SK-N-SH treated with all-trans-retinoic acid at 6 μM for 48 hours (cell line): ENCODE measurements around the gene PRUNE2.

Experiments
- ATAC-seq: fragments of 200-7000 bp; cut with Tn5 transposase; 3 replicates; pipeline ENCODE4 v1.9.1; 2020; ENCODE audit warnings: mild to moderate bottlenecking, moderate library complexity
- ARNTL ChIP-seq: fragments of 450-650 bp; formaldehyde crosslinking; IDR thresholded peaks from 2 replicates; pipeline ENCODE4 v1.5.0; 2020; ENCODE audit warnings: low read depth, mild to moderate bottlenecking, moderate library complexity, borderline replicate concordance
- BACH2 ChIP-seq: fragments of 250-450 bp; sonication (Bioruptor Pico); IDR thresholded peaks from 2 replicates; pipeline ENCODE4 v1.9.0; 2021; ENCODE audit warnings: mild to moderate bottlenecking, borderline replicate concordance
- ESRRG ChIP-seq: fragments of 250-450 bp; sonication (Bioruptor Pico); IDR thresholded peaks from 2 replicates; pipeline ENCODE4 v1.6.1; 2021; ENCODE audit warnings: mild to moderate bottlenecking
- GLIS3 ChIP-seq: fragments of 250-450 bp; sonication (Bioruptor Pico); IDR thresholded peaks from 2 replicates; pipeline ENCODE4 v1.5.0; 2020; ENCODE audit warnings: mild to moderate bottlenecking, moderate library complexity
- ISL1 ChIP-seq: fragments of 250-450 bp; sonication (Bioruptor Pico); IDR thresholded peaks from 2 replicates; pipeline ENCODE4 v2.1.2; 2022; ENCODE audit warnings: mild to moderate bottlenecking, moderate library complexity
- OSR1 ChIP-seq: fragments of 250-450 bp; sonication (Bioruptor Pico); IDR thresholded peaks from 2 replicates; pipeline ENCODE4 v1.8.0; 2022; ENCODE audit warnings: moderate library complexity, mild to moderate bottlenecking, inconsistent platforms
- PPARA ChIP-seq: fragments of 250-450 bp; sonication (Bioruptor Pico); IDR thresholded peaks from 2 replicates; pipeline ENCODE4 v1.5.0; 2020; ENCODE audit warnings: mild to moderate bottlenecking, borderline replicate concordance
- RARB ChIP-seq: fragments of 250-450 bp; sonication (Bioruptor Pico); IDR thresholded peaks from 2 replicates; pipeline ENCODE4 v1.8.0; 2021; ENCODE audit warnings: mild to moderate bottlenecking, moderate library complexity
- SNAI2 ChIP-seq: fragments of 250-450 bp; sonication (Bioruptor Pico); IDR thresholded peaks from 2 replicates; pipeline ENCODE4 v1.5.0; 2020; ENCODE audit warnings: mild to moderate bottlenecking, moderate library complexity
- TCF4 ChIP-seq: fragments of 250-450 bp; sonication (Bioruptor Pico); IDR thresholded peaks from 2 replicates; pipeline ENCODE4 v1.8.0; 2021; ENCODE audit warnings: mild to moderate bottlenecking, moderate library complexity, borderline replicate concordance
- TOX ChIP-seq: fragments of 250-450 bp; sonication (Bioruptor Pico); IDR thresholded peaks from 2 replicates; pipeline ENCODE4 v1.8.0; 2021; ENCODE audit warnings: mild to moderate bottlenecking, moderate library complexity, borderline replicate concordance
- ZC3H10 ChIP-seq: fragments of 250-450 bp; sonication (Bioruptor Pico); IDR thresholded peaks from 2 replicates; pipeline ENCODE4 v1.5.1; 2021; ENCODE audit warnings: mild to moderate bottlenecking, moderate library complexity
- ZFP3 ChIP-seq: fragments of 250-450 bp; sonication (Bioruptor Pico); IDR thresholded peaks from 2 replicates; pipeline ENCODE4 v1.5.0; 2020; ENCODE audit warnings: mild to moderate bottlenecking, moderate library complexity
- ZFP30 ChIP-seq: fragments of 450-650 bp; formaldehyde crosslinking; IDR thresholded peaks from 2 replicates; pipeline ENCODE4 v1.5.0; 2022; ENCODE audit warnings: mild to moderate bottlenecking, moderate library complexity
- ZNF565 ChIP-seq: fragments of 450-650 bp; formaldehyde crosslinking; conservative IDR thresholded peaks from 2 replicates; pipeline ENCODE4 v1.5.0; 2020; ENCODE audit warnings: low read depth, mild to moderate bottlenecking, moderate library complexity
- ZNF70 ChIP-seq: fragments of 450-650 bp; formaldehyde crosslinking; IDR thresholded peaks from 2 replicates; pipeline ENCODE4 v1.5.0; 2020; ENCODE audit warnings: mild to moderate bottlenecking, moderate library complexity
- TF ChIP-seq, protein P1 (sequence below): fragments of 250-450 bp; sonication (Bioruptor Pico); IDR thresholded peaks from 2 replicates; pipeline ENCODE4 v1.5.1; 2020; ENCODE audit warnings: low read depth, mild to moderate bottlenecking, moderate library complexity
- TF ChIP-seq, protein P2 (sequence below): fragments of 250-450 bp; sonication (Bioruptor Pico); IDR thresholded peaks from 2 replicates; pipeline ENCODE4 v1.5.0; 2020; ENCODE audit warnings: mild to moderate bottlenecking, moderate library complexity
- TF ChIP-seq, protein P3 (sequence below): fragments of 250-450 bp; sonication (Bioruptor Pico); IDR thresholded peaks from 2 replicates; pipeline ENCODE4 v1.5.1; 2021; ENCODE audit warnings: mild to moderate bottlenecking, moderate library complexity
- TF ChIP-seq, protein P4 (sequence below): fragments of 250-450 bp; sonication (Bioruptor Pico); IDR thresholded peaks from 2 replicates; pipeline ENCODE4 v1.8.0; 2021; ENCODE audit warnings: low read depth, mild to moderate bottlenecking, moderate library complexity, borderline replicate concordance

PRUNE2 gene

DNA sequence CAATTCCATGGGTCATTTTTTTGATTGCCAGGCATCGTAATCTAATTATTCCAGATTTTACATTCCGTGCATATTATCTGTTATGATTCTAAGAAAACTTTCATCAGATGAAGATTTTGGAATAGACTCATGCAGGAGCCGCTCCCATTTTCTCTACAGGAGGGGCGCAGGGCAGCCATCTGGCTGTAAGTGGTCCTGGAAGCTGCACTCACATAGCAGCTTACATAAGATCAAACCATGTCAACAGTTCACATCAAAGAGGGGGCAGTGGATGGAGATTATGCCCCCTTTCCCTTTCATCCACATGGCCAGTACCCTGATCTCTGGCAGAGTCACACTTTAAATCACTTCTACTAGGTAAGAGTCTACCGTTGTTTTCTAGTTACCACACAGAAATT is 214.9 kb downstream of the PRUNE2 start:
- no peak for ATAC-seq
- TF ChIP-seq PPARA (CRISPR knock-in tag) (no peak), GLIS3 (no peak), TOX (CRISPR knock-in tag) (no peak), OSR1 (CRISPR knock-in tag) (no peak), ZNF70 (CRISPR knock-in tag) (no peak), ZNF565 (CRISPR knock-in tag) (no peak), ZFP30 (CRISPR knock-in tag) (no peak), ISL1 (no peak), ZC3H10 (CRISPR knock-in tag) (no peak), TCF4 (no peak)
- TF ChIP-seq, protein P1, sequence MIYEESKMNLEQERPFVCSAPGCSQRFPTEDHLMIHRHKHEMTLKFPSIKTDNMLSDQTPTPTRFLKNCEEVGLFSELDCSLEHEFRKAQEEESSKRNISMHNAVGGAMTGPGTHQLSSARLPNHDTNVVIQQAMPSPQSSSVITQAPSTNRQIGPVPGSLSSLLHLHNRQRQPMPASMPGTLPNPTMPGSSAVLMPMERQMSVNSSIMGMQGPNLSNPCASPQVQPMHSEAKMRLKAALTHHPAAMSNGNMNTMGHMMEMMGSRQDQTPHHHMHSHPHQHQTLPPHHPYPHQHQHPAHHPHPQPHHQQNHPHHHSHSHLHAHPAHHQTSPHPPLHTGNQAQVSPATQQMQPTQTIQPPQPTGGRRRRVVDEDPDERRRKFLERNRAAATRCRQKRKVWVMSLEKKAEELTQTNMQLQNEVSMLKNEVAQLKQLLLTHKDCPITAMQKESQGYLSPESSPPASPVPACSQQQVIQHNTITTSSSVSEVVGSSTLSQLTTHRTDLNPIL (CRISPR knock-in tag): no peak
- TF ChIP-seq, protein P2, sequence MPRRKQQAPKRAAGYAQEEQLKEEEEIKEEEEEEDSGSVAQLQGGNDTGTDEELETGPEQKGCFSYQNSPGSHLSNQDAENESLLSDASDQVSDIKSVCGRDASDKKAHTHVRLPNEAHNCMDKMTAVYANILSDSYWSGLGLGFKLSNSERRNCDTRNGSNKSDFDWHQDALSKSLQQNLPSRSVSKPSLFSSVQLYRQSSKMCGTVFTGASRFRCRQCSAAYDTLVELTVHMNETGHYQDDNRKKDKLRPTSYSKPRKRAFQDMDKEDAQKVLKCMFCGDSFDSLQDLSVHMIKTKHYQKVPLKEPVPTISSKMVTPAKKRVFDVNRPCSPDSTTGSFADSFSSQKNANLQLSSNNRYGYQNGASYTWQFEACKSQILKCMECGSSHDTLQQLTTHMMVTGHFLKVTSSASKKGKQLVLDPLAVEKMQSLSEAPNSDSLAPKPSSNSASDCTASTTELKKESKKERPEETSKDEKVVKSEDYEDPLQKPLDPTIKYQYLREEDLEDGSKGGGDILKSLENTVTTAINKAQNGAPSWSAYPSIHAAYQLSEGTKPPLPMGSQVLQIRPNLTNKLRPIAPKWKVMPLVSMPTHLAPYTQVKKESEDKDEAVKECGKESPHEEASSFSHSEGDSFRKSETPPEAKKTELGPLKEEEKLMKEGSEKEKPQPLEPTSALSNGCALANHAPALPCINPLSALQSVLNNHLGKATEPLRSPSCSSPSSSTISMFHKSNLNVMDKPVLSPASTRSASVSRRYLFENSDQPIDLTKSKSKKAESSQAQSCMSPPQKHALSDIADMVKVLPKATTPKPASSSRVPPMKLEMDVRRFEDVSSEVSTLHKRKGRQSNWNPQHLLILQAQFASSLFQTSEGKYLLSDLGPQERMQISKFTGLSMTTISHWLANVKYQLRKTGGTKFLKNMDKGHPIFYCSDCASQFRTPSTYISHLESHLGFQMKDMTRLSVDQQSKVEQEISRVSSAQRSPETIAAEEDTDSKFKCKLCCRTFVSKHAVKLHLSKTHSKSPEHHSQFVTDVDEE (CRISPR knock-in tag): no peak

DNA sequence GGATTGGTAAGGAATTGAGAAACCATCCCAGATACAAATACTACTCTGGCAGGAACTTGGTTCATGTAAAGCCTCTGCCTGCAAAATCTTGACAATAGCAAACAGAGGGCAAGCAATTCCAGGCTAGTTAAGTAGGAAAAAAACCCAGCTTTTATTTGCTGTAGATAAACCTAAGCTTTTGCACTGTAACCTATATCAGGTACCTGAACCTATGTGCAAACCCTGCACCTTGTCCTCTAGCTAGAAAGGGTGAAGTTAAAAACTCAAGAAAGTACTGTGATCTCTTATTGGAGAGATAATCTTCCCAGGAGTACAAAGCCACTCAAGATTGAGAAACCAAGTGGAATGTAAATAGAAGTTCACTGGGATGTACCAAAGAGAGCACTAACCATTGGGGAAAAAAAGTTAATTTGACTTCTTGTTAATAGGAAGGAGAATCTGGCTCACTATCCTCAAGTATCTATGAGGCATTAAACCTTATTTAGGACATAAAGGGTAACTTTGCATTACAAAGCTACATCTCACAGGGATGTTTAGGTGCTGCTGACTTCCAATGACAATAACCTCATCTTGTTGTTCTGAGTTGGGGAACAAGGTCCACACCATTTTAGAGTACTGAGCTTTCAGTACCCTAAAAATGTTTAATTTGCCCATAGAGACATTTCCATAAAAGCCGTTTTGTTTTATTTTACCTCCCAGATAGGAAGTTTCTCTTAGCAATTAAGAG is 215.5 kb downstream of the PRUNE2 start:
- TF ChIP-seq ZC3H10 (CRISPR knock-in tag) (no peak), OSR1 (CRISPR knock-in tag) (no peak), ZFP3 (CRISPR knock-in tag) (no peak), ARNTL (no peak)
- TF ChIP-seq, protein P1 (CRISPR knock-in tag): no peak
- TF ChIP-seq, protein P3, sequence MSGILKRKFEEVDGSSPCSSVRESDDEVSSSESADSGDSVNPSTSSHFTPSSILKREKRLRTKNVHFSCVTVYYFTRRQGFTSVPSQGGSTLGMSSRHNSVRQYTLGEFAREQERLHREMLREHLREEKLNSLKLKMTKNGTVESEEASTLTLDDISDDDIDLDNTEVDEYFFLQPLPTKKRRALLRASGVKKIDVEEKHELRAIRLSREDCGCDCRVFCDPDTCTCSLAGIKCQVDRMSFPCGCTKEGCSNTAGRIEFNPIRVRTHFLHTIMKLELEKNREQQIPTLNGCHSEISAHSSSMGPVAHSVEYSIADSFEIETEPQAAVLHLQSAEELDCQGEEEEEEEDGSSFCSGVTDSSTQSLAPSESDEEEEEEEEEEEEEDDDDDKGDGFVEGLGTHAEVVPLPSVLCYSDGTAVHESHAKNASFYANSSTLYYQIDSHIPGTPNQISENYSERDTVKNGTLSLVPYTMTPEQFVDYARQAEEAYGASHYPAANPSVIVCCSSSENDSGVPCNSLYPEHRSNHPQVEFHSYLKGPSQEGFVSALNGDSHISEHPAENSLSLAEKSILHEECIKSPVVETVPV (CRISPR knock-in tag): no peak
- no peak for ATAC-seq

DNA sequence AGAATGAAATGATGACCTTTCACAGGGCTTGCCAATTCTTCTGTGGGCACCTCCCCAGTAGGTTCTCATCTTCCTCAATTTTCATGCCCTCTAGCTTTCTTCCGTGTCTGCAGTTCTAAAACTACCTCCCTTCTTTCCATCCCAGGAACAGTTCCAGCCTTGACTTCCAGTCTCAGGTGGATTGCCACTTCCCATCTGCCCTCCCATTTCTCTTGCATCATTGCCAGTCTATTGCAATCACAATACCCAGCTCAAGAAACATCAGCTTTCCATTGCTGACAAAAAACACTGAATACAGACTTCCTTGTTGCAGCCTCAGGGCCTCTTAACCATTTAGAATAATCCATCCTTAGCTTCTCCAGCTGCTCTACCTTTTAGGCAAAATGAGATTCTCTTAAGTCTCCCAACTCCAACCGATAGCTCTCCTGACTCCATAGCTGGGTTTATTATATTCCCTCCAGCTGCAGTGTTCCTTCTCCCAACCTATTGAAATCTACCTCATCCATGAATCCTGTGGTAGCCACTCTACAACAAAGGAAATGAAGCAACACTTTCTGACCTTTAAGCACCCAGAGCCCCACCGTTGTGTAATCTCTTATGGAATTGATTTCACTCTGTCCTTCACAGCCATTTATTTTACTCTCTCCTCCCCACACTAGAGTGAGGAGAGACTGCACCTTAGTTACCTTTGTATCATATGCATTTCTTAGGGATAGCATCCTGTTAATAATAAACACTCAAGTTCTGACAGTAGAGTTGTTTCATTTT is 217.3 kb downstream of the PRUNE2 start:
- ATAC-seq: no peak
- TF ChIP-seq ESRRG (CRISPR knock-in tag) (no peak), RARB (CRISPR knock-in tag) (no peak), OSR1 (CRISPR knock-in tag) (no peak), BACH2 (CRISPR knock-in tag) (no peak), TOX (CRISPR knock-in tag) (no peak), TCF4 (no peak), ZNF70 (CRISPR knock-in tag) (no peak), ISL1 (no peak), PPARA (CRISPR knock-in tag) (no peak), ZFP30 (CRISPR knock-in tag) (no peak), GLIS3 (no peak), ZC3H10 (CRISPR knock-in tag) (no peak), SNAI2 (CRISPR knock-in tag) (no peak), ZNF565 (CRISPR knock-in tag) (no peak)
- TF ChIP-seq, protein P4, sequence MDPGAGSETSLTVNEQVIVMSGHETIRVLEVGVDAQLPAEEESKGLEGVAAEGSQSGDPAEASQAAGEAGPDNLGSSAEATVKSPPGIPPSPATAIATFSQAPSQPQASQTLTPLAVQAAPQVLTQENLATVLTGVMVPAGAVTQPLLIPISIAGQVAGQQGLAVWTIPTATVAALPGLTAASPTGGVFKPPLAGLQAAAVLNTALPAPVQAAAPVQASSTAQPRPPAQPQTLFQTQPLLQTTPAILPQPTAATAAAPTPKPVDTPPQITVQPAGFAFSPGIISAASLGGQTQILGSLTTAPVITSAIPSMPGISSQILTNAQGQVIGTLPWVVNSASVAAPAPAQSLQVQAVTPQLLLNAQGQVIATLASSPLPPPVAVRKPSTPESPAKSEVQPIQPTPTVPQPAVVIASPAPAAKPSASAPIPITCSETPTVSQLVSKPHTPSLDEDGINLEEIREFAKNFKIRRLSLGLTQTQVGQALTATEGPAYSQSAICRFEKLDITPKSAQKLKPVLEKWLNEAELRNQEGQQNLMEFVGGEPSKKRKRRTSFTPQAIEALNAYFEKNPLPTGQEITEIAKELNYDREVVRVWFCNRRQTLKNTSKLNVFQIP (CRISPR knock-in tag): no peak
- TF ChIP-seq, protein P1 (CRISPR knock-in tag): no peak
- TF ChIP-seq, protein P3 (CRISPR knock-in tag): no peak
